ENCODE results near the gene RECQL. TPM values are rescaled to one million over a fixed set of nuclear protein-coding genes. Genes with fewer than 3 reads are reported as not detected.

RECQL gene
- total RNA-seq, 6 experiments from 2014 or later: 8.9 to 21.2 (median 13.1) TPM

DNA sequence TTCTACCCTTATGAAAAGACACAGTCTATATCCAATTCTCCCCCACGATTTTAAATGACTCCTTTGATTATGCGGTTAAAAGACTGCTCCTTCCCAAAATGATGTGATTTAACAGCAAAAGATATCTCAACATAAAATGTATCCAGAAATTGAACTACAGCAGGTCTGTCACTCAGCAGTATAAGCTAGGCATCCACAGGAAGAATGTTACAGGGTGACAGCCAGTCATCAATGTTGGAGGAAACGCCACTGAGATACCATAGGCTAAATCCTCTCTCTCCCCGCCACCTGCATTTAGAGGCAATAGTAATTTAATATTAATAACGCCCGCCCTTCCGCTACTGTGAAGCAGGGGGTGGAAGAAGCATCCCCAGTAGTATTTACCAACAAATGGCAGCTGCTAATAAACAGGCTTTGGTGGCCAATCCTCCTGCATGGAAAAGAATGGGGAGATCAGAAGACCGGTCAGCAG, 613 bp downstream of the RECQL start:
- ATAC-seq: no peak
- H3K27ac ChIP-seq: peak overlapping the region; percentile 60 to 87 (median 80)
- H3K36me3 ChIP-seq: peaks cover 0 to 5% (median 0%) of the 10 kb centered on the region in 4 donors
- H3K9me3 ChIP-seq: no peaks in the 10 kb centered on the region
- H3K27me3 ChIP-seq: no peaks in the 10 kb centered on the region
- H3K4me3 ChIP-seq: peak overlapping the region; percentile 85 to 96 (median 95)
- TF ChIP-seq CTCF (IDR thresholded peaks at IDR 0.05): no peak
- TF ChIP-seq POLR2A (IDR thresholded peaks at IDR 0.05): no peak
- H3K4me1 ChIP-seq: peaks cover 0 to 24% (median 8%) of the 10 kb centered on the region in 4 donors
- 19% methylated on average over 8 of the region's 8 CpGs for WGBS (ENCODE audit: insufficient coverage, low coverage, low lambda C conversion rate, missing lambda C conversion rate)
- no peak for DNase-seq
- intact Hi-C loops (cut with DNase I): no loop called here

DNA sequence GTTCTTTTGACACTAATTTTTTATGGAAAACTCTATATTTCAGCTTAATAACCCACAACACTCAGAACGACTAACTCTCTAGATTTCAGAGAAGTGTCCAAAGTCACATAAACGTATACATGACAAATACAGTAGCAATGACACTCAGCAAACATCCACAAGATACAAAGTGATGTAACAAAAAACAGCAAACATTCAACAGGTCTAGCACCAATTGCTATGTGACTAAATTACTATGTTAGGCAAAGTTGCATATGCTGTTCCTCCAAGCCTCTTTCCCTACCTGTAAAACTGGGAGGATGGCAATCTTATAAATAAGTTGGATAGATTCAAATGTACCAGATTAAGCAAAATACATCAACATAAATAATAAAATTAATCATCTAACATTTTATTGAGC, 1.7 kb downstream of the RECQL start:
- intact Hi-C loops (cut with DNase I): no loop called here
- no peak overlapping the region for H3K4me3 ChIP-seq
- 51% methylated on average over 2 of the region's 2 CpGs for WGBS (ENCODE audit: insufficient coverage, low coverage, low lambda C conversion rate, missing lambda C conversion rate)
- H3K36me3 ChIP-seq: peaks cover 0 to 9% (median 0%) of the 10 kb centered on the region in 4 donors
- no peak for ATAC-seq
- no peak overlapping the region for H3K27ac ChIP-seq
- no peaks in the 10 kb centered on the region for H3K27me3 ChIP-seq
- TF ChIP-seq CTCF (IDR thresholded peaks at IDR 0.05): no peak
- TF ChIP-seq POLR2A (IDR thresholded peaks at IDR 0.05): no peak
- H3K9me3 ChIP-seq: no peaks in the 10 kb centered on the region
- peaks cover 0 to 24% (median 5%) of the 10 kb centered on the region in 4 donors for H3K4me1 ChIP-seq
- no peak for DNase-seq

DNA sequence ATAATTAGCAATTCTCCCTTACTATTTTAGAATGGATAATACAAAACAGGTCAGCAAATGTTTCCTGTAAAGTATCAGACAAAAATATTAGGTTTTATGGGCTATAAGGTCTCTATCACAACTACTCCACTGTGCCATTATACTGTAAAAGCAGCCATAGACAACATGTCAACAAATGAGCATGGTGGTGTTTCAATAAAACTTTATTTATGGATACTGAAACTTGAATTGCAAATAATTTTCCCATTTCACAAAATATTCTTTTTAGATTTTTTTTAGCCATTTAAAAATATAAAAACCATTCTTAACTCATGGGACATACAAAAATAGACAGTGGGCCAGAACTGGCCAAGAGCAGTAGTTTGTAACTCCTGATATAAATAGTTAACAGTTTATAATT, 15.4 kb downstream of the RECQL start:
- peaks cover 0 to 14% (median 5%) of the 10 kb centered on the region in 4 donors for H3K36me3 ChIP-seq
- H3K9me3 ChIP-seq: no peaks in the 10 kb centered on the region
- H3K27me3 ChIP-seq: no peaks in the 10 kb centered on the region
- H3K4me1 ChIP-seq: no peaks in the 10 kb centered on the region
- no peak overlapping the region for H3K27ac ChIP-seq
- H3K4me3 ChIP-seq: no peak overlapping the region
- intact Hi-C loops (cut with DNase I): no loop called here
- ATAC-seq (no peak), DNase-seq (no peak)
- no peak for TF ChIP-seq POLR2A (IDR thresholded peaks at IDR 0.05)
- TF ChIP-seq CTCF (IDR thresholded peaks at IDR 0.05): no peak

DNA sequence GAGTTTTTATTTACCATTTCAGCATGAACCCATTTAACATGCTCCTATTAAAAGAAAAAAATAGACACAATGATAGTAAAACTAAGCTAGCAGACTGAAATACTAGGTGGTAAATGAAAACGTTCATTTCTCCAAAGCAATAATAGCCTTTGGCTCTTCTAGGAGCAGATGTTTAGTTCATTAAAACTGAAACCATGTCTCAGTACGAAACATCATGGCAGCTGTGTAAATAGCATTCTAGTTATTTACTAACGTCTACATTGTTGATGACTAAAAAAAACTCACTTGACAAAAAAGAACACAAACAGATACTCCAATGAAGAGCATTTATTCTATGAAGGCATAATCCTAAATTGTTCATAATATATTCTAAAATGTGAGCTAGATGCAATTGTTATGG, 17.9 kb downstream of the RECQL start:
- ATAC-seq (no peak), DNase-seq (no peak)
- H3K4me1 ChIP-seq: no peaks in the 10 kb centered on the region
- no peak for TF ChIP-seq CTCF (IDR thresholded peaks at IDR 0.05)
- TF ChIP-seq POLR2A (IDR thresholded peaks at IDR 0.05): no peak
- intact Hi-C loops (cut with DNase I): no loop called here
- no peaks in the 10 kb centered on the region for H3K9me3 ChIP-seq
- H3K27me3 ChIP-seq: no peaks in the 10 kb centered on the region
- no peak overlapping the region for H3K27ac ChIP-seq
- 89% methylated on average over 3 of the region's 3 CpGs for WGBS (ENCODE audit: insufficient coverage, low coverage, low lambda C conversion rate, missing lambda C conversion rate)
- H3K4me3 ChIP-seq: no peak overlapping the region
- H3K36me3 ChIP-seq: peaks cover 0 to 17% (median 3%) of the 10 kb centered on the region in 4 donors
